Mammary epithelial cell (primary cell): Measurements from ENCODE around the gene ARHGAP32.

Experiments used
- EZH2 ChIP-seq: IDR thresholded peaks from 2 replicates; pipeline ENCODE4 v1.6.1; 2012; ENCODE audit warnings: low read length, inconsistent platforms, borderline replicate concordance
- TF ChIP-seq, protein P1 (sequence below), 2 donors: IDR thresholded peaks in 1 of 2; conservative IDR thresholded peaks in 1 of 2; 2 replicates each; pipeline ENCODE4 v1.5.1; 2011 to 2012; ENCODE audit warnings: inconsistent platforms in 2 of 2, low read length in 2 of 2, mild to moderate bottlenecking in 2 of 2, control low read depth in 1 of 2, low read depth in 1 of 2; ENCODE audit not compliant: insufficient read depth in 1 of 2; ENCODE audit errors: extremely low read depth in 1 of 2

GRCh38 chr11:129061492-129062230, 130.5 kb downstream of the ARHGAP32 start:
- TF ChIP-seq, protein P1, sequence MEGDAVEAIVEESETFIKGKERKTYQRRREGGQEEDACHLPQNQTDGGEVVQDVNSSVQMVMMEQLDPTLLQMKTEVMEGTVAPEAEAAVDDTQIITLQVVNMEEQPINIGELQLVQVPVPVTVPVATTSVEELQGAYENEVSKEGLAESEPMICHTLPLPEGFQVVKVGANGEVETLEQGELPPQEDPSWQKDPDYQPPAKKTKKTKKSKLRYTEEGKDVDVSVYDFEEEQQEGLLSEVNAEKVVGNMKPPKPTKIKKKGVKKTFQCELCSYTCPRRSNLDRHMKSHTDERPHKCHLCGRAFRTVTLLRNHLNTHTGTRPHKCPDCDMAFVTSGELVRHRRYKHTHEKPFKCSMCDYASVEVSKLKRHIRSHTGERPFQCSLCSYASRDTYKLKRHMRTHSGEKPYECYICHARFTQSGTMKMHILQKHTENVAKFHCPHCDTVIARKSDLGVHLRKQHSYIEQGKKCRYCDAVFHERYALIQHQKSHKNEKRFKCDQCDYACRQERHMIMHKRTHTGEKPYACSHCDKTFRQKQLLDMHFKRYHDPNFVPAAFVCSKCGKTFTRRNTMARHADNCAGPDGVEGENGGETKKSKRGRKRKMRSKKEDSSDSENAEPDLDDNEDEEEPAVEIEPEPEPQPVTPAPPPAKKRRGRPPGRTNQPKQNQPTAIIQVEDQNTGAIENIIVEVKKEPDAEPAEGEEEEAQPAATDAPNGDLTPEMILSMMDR (conservative IDR thresholded peaks at IDR 0.05 in 1 of 2, IDR thresholded peaks at IDR 0.05 in 1 of 2; ENCODE audit: extremely low read depth in 1 of 2, insufficient read depth in 1 of 2, low read depth in 1 of 2, low read length in 2 of 2): no peak
- TF ChIP-seq EZH2: no peak
